Breast epithelium (tissue), 3 donors: Measurements from ENCODE around the gene TOB1.

Experiments used
- POLR2AphosphoS5 ChIP-seq, 3 donors: sonication (generic); formaldehyde crosslinking; IDR thresholded peaks; one replicate each; pipeline ENCODE4 v1.6.1; 2017; ENCODE audit warnings: antibody characterized with exemption in 3 of 3
- TF ChIP-seq, protein P1 (sequence below), 3 donors: fragments of 450-650 bp; IDR thresholded peaks; one replicate each; pipeline ENCODE4 v1.5.1; 2016 to 2017; ENCODE audit warnings: antibody characterized with exemption in 3 of 3, mild to moderate bottlenecking in 3 of 3, moderate library complexity in 3 of 3

GRCh38 chr17:50872710-50873424 is 6.7 kb upstream of the TOB1 start:
- TF ChIP-seq, protein P1, sequence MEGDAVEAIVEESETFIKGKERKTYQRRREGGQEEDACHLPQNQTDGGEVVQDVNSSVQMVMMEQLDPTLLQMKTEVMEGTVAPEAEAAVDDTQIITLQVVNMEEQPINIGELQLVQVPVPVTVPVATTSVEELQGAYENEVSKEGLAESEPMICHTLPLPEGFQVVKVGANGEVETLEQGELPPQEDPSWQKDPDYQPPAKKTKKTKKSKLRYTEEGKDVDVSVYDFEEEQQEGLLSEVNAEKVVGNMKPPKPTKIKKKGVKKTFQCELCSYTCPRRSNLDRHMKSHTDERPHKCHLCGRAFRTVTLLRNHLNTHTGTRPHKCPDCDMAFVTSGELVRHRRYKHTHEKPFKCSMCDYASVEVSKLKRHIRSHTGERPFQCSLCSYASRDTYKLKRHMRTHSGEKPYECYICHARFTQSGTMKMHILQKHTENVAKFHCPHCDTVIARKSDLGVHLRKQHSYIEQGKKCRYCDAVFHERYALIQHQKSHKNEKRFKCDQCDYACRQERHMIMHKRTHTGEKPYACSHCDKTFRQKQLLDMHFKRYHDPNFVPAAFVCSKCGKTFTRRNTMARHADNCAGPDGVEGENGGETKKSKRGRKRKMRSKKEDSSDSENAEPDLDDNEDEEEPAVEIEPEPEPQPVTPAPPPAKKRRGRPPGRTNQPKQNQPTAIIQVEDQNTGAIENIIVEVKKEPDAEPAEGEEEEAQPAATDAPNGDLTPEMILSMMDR (IDR thresholded peaks at IDR 0.05), result no peak
- TF ChIP-seq POLR2AphosphoS5 (IDR thresholded peaks at IDR 0.05), result no peak
